HepG2 (cell line): ENCODE measurements around the gene TRIM10. TPM values are rescaled to one million over a fixed set of nuclear protein-coding genes. Genes with fewer than 3 reads are reported as not detected.

Experiments used
- CSRNP1 ChIP-seq: sonication (generic); formaldehyde crosslinking; IDR thresholded peaks from 2 replicates; pipeline ENCODE4 v1.8.1; 2023; ENCODE audit warnings: mild to moderate bottlenecking, missing genetic modification reagents
- DNMT1 ChIP-seq: sonication (generic); formaldehyde crosslinking; IDR thresholded peaks from 2 replicates; pipeline ENCODE4 v1.5.1; 2020; ENCODE audit warnings: mild to moderate bottlenecking, missing genetic modification reagents
- E2F5 ChIP-seq: sonication (generic); formaldehyde crosslinking; conservative IDR thresholded peaks from 2 replicates; pipeline ENCODE4 v1.4.0; 2020; ENCODE audit warnings: missing genetic modification reagents
- EEA1 ChIP-seq: sonication (generic); formaldehyde crosslinking; IDR thresholded peaks from 2 replicates; pipeline ENCODE4 v1.5.1; 2020; ENCODE audit warnings: mild to moderate bottlenecking, missing genetic modification reagents, borderline replicate concordance
- HNRNPH1 ChIP-seq: fragments of 200-400 bp; formaldehyde crosslinking; optimal IDR thresholded peaks from 2 replicates; pipeline ENCODE3; 2017; ENCODE audit warnings: mild to moderate bottlenecking, low read depth, low read length
- MYPOP ChIP-seq: sonication (generic); formaldehyde crosslinking; IDR thresholded peaks from 2 replicates; pipeline ENCODE4 v1.8.1; 2023; ENCODE audit warnings: mild to moderate bottlenecking, moderate library complexity, missing genetic modification reagents
- NFKB2 ChIP-seq: sonication (generic); formaldehyde crosslinking; IDR thresholded peaks from 2 replicates; pipeline ENCODE4 v1.4.0; 2020; ENCODE audit warnings: missing genetic modification reagents, borderline replicate concordance
- NFRKB ChIP-seq: fragments of 450-650 bp; IDR thresholded peaks from 2 replicates; pipeline ENCODE4 v1.6.1; 2017
- RFXANK ChIP-seq: IDR thresholded peaks from 2 replicates; pipeline ENCODE4 v1.6.1; 2016
- SKI ChIP-seq: fragments of 450-650 bp; IDR thresholded peaks from one replicate; pipeline ENCODE4 v1.6.1; 2018; ENCODE audit warnings: mild to moderate bottlenecking; ENCODE audit not compliant: partially characterized antibody
- TEAD2 ChIP-seq: sonication (generic); formaldehyde crosslinking; IDR thresholded peaks from 2 replicates; pipeline ENCODE4 v1.9.0; 2021; ENCODE audit warnings: missing genetic modification reagents
- ZBTB21 ChIP-seq: sonication (generic); formaldehyde crosslinking; IDR thresholded peaks from 2 replicates; pipeline ENCODE4 v1.4.0; 2020; ENCODE audit warnings: missing genetic modification reagents
- ZC3H4 ChIP-seq: sonication (generic); formaldehyde crosslinking; IDR thresholded peaks from 2 replicates; pipeline ENCODE4 v1.4.0; 2020; ENCODE audit warnings: missing genetic modification reagents, borderline replicate concordance
- ZIK1 ChIP-seq: sonication (generic); formaldehyde crosslinking; IDR thresholded peaks from 2 replicates; pipeline ENCODE4 v1.5.0; 2020; ENCODE audit warnings: mild to moderate bottlenecking, low read depth, missing genetic modification reagents, borderline replicate concordance
- ZNF350 ChIP-seq: sonication (generic); formaldehyde crosslinking; IDR thresholded peaks from 2 replicates; pipeline ENCODE4 v1.4.0; 2020; ENCODE audit warnings: mild to moderate bottlenecking, low read depth, missing genetic modification reagents, borderline replicate concordance
- ZNF513 ChIP-seq: sonication (generic); formaldehyde crosslinking; conservative IDR thresholded peaks from 2 replicates; pipeline ENCODE4 v1.5.0; 2020; ENCODE audit warnings: missing genetic modification reagents
- ZNF687 ChIP-seq: sonication (generic); formaldehyde crosslinking; IDR thresholded peaks from 2 replicates; pipeline ENCODE4 v1.5.1; 2020; ENCODE audit warnings: mild to moderate bottlenecking, missing genetic modification reagents, moderate library complexity
- polyA plus RNA-seq, 8 experiments: library from polyadenylated mRNA; depleted of rRNA in 3 of 8; stranded (reverse) in 7 of 8; unstranded in 1 of 8; fragments of >200 nt; fragmentation: Illumina TruSeq in 4 of 8; extraction: Trizol in 4 of 8; gene quantifications; 2 replicates each; pipeline versions ENCODE4 v1.2.1 to v1.2.3, GENCODE V29; 2011 to 2016; ENCODE audit warnings: low read depth in 4 of 8, missing spikeins in 1 of 8, mixed read lengths in 1 of 8; ENCODE audit not compliant: insufficient read depth in 1 of 8
- total RNA-seq, 5 experiments: library from RNA; depleted of rRNA; stranded (reverse); fragments of >200 nt; fragmentation: Illumina TruSeq; extraction: Trizol; gene quantifications; 2 replicates each; pipeline ENCODE4 v1.2.3, GENCODE V29; 2016; ENCODE audit warnings: low read depth in 1 of 5

The TRIM10 gene
- total and polyA plus RNA-seq, 2 of the 13 experiments (the other 11 are each of a cell fraction or from before 2014, with no cell fraction given) = 4.1 to 6.8 TPM

GRCh38 chr6:30206799-30207618, 46.0 kb upstream of the TRIM10 start (continued):
- TF ChIP-seq ZNF687 = peak; percentile 97
- TF ChIP-seq DNMT1 (CRISPR knock-in tag) = no peak
- TF ChIP-seq ZIK1 (CRISPR knock-in tag) = peak; percentile 36
- TF ChIP-seq ZNF350 = peak; percentile 86
- peak; percentile 71 for TF ChIP-seq MYPOP (CRISPR knock-in tag)
- no peak for TF ChIP-seq ZNF513 (CRISPR knock-in tag)
- TF ChIP-seq NFKB2 (CRISPR knock-in tag) = peak; percentile 82; the same call in 1 of the 2 replicates
- TF ChIP-seq HNRNPH1 = no peak
- no peak for TF ChIP-seq ZBTB21 (CRISPR knock-in tag)
- no peak for TF ChIP-seq EEA1 (CRISPR knock-in tag)
- TF ChIP-seq TEAD2 (CRISPR knock-in tag) = no peak
- no peak for TF ChIP-seq NFRKB
- peak; percentile 17 for TF ChIP-seq SKI
- TF ChIP-seq E2F5 (CRISPR knock-in tag) = 0 out of 2 replicates have a peak, but pooled peaks have one; percentile 31
- TF ChIP-seq RFXANK = peak; percentile 72; the same call in 1 of the 2 replicates
- peak; percentile 92 for TF ChIP-seq CSRNP1
- TF ChIP-seq ZC3H4 (CRISPR knock-in tag) = no peak; the same call in none of the 2 replicates
